Caki2 (cell line): ENCODE data around the gene ENO1. TPM values are rescaled to one million over a fixed set of nuclear protein-coding genes. Genes with fewer than 3 reads are reported as not detected.

Source experiments
- total RNA-seq: library from RNA; depleted of rRNA; stranded (reverse); fragments of >200 nt; shearing (Covaris generic); gene quantifications from 2 replicates; pipeline ENCODE4 v1.2.3, GENCODE V29; 2014; ENCODE audit warnings: low replicate concordance; rRNA removed

Gene ENO1
- total RNA-seq, 1 experiment from 2014 or later, result 4,382 TPM

Other genes starting within 250 kb of the ENO1 start
- 9.8 and 38.6 TPM in 2 replicates for gene RERE, start 61.0 kb downstream of the ENO1 start, total RNA-seq
- not detected in 2 replicates for gene CA6, start 67.2 kb upstream of the ENO1 start, total RNA-seq
- gene SLC2A7, start 147.7 kb upstream of the ENO1 start, total RNA-seq, result not detected in 2 replicates
- gene SLC2A5, start 190.9 kb upstream of the ENO1 start, total RNA-seq, result 0.03 TPM in 1 of 2 replicates, not detected in the other